IPS-18c (cell line): ENCODE measurements around the gene STARD9.

Experiments used
- H3K4me3 ChIP-seq: 2 replicates; pipeline ENCODE4 v1.7.0; 2013; ENCODE audit warnings: low read depth, mild to moderate bottlenecking, low read length, moderate library complexity; ENCODE audit not compliant: insufficient read depth
- H3K9me3 ChIP-seq: one replicate; pipeline ENCODE4 v1.6.1; 2013; ENCODE audit warnings: mild to moderate bottlenecking, low read length, moderate library complexity; ENCODE audit not compliant: control insufficient read depth, insufficient read depth

Gene STARD9

DNA sequence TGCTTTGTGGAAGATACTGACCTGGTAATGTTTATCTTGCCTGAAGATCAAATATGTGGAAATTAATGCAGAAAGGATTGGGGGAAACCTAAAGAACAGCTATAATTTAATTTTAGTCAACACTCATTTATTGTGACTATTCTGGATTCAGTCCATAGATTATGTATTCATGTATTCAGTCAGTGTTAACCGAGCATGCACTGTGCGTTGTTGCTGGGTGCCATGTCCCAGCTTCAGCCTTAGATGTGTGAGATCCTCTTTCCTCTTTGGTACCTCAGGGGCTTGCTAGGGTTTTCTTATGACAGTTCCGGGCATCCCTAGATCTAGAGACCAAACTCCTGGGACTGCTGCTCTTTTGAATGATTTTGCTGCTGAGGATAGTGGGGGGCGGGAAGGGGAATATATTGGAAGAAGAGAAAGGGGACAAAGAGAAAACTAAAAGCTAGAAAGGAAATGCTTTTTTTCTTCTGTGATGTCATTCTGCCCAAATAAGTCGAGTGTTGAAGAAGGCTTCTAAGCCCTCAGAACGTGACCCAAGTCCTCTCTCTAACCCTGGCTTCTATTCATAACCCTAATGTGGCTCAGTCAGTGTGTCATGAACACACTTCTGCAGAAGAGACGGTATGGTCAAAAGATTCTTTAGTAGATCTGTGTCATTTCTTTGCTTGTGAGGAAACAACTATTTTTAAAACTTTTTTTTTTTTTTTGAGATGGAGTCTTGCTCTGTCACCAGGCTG is 33.5 kb downstream of the STARD9 start:
- Histone ChIP-seq H3K4me3 (no peak overlapping the region), H3K9me3 (no peaks in the 10 kb centered on the region)

DNA sequence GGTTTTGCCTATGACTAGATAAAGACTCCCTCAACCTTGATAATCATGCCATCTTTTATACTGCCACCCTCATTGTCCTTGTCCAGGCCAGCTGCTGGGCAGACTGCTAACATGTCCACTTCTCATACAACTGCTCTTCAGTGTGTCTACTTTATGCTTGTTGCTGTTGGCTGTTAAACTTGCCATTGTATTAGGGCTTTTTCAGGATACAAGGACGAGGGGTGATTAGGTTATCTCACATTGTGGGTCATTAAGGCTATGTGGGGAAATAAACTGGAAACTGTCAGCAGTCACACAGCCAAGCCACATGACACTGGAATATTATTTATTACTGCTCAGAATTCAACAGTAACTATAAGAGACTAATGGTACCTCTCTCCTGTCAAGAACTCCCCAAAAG is 36.1 kb downstream of the STARD9 start:
- Histone ChIP-seq H3K9me3 (no peaks in the 10 kb centered on the region), H3K4me3 (no peak overlapping the region)

DNA sequence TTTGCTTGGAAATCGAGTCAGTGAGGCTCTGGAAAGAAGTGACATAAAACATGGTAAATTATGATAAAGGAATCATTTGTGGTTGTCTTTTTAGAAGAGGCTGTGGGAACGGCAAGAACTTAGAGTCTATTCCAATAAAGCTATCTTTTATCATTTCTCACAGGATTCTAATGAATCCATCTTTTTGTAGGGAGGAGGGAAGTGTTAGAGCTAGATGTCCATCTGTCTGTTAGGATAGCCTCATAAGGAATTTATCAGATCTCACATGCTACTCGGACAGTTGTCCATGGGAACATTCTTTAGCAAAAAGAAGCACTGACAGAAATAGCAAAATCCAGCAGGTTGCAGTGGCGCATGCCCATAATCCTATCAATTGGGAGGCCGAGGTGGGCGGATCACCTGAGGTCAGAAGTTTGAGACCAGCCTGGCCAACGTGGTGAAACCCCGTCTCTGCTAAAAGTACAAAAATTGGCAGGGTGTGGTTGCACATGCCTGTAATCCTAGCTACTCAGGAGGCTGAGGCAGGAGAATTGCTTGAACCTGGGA is 37.0 kb downstream of the STARD9 start:
- no peak overlapping the region for H3K4me3 ChIP-seq
- H3K9me3 ChIP-seq: no peaks in the 10 kb centered on the region

DNA sequence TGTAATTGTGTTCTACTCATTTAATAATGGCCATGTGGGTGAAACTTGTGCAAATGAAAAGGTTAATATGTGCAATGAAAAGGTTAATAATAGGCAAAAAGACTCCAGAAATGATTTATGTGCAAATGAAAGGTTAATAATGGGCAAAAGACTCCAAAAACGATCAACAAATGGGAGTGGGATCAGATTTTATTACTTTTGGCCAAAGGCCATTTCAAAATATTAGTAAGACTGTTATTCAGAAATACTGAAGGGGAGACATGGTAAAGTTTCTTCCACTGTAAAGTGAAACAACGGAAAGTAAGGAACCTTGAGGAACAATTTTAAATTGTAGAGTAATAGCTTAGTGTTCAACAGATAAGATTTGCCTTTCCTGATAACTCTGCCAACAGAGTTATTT is 40.7 kb downstream of the STARD9 start:
- Histone ChIP-seq H3K9me3 (no peaks in the 10 kb centered on the region), H3K4me3 (no peak overlapping the region)

DNA sequence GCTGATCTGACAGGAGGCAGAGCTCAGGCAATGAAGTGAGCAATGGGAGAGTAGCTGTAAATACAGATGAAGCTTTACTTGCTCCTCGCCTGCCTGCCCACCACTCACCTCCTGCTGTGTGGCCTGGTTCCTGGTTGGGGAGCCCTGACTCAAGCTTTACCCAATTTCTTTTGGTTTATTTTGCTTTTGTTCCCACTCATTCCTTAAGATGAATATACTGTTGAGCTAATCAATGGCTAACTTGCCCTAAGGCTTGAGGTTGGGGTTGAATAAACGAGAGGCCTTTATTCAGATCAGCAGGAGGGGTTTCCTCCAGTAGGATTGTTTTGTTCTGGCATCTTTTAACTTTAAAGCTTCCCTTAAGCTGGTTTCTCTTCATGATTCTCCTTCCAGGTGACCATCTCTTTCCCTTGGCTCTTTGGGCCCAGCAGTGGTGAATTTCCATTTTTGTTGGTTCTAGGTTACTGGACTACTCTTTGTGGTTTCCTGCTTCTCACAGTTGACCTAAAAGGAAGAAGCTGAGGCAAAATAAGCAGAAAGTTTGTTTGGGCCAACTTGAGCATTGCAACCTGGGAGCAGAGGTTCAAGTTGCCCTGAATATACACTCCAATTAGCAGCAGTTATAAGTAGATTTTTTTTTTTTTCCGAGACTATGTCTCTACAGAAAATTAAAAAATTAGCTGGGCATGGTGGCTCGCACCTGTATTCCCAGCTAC is 44.4 kb downstream of the STARD9 start:
- Histone ChIP-seq H3K9me3 (no peaks in the 10 kb centered on the region), H3K4me3 (no peak overlapping the region)

DNA sequence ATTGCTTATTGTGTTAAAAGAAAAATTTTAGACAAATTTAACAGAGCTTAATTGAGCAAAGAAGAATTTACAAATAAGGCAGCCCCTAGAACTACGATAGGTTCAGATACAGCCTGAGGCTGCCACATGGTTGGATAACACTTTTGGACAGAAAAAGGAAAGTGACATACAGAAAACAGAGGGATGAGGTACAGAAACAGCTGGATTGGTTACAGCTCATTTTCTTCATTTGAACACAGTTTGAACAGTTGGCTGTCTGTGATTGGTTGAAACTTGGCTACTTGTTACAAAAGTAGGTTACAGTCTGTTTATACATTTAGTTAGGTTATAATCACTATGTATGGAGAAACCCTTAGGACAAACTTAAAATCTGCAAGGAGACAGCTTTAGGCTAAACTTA is 46.0 kb downstream of the STARD9 start:
- Histone ChIP-seq H3K9me3 (no peaks in the 10 kb centered on the region), H3K4me3 (no peak overlapping the region)

DNA sequence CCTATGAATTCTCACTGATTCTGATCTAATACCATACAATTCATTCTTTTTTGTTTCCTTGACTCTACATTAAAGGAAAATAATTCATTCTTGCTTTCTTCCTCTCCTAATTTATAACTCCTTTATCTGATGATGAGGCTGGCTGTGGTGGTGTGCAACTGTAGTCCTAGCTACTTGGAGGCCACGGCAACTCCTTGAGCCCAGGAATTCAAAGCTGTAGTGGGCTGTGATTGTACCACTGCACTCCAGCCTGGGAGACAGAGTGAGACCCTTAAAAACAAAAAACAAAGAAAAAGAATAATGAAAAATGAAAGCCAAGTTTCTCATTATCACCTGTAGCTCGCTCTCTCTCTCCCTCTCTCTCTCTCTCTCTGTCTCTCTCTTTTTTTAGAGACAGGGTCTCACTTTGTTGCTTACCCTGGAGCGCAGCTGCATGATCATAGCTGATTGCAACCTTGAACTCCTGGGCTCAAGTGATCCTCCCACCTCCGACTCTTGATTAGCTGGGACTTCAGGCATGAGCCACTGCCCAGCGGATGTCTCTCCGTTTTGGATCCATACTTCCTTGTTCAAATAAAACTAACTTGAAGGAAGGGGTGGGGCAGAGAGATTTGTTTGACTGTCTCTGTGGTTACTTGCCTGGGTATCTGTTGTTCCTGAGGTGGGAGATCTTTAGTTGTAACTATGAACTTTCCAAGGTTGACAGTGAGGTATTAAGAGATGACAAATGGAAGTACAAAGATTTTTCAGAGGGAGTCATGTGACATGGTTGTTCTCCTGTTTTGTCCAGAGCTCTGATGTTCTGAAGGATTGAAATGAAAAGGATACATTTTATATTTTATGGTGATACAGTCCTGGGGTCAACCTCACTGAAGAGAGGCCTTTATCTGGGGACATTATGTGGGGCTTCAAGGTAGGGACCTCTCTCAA is 46.9 kb downstream of the STARD9 start:
- no peaks in the 10 kb centered on the region for H3K9me3 ChIP-seq

DNA sequence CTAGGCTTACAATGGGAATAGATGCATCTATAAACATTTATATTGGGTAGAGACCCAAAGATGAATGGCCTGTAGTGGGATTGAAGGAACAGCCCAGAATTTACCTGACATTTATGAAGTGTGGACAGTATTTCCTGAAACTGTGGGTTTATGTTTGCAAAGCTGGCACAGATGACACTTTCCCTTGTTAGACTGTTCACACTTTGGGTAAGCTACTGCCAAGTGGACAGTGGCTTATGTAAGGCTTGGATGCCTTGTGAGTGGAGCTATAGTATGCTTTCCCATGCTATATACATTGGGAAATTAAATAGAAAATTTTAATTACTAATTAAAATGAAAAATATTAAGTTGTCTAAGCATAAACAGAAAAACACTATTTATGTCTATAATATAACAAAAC is 48.5 kb downstream of the STARD9 start:
- Histone ChIP-seq H3K9me3 (no peaks in the 10 kb centered on the region), H3K4me3 (no peak overlapping the region)

More for the DNA sequence above, 46.9 kb downstream of the STARD9 start:
- H3K4me3 ChIP-seq: no peak overlapping the region

DNA sequence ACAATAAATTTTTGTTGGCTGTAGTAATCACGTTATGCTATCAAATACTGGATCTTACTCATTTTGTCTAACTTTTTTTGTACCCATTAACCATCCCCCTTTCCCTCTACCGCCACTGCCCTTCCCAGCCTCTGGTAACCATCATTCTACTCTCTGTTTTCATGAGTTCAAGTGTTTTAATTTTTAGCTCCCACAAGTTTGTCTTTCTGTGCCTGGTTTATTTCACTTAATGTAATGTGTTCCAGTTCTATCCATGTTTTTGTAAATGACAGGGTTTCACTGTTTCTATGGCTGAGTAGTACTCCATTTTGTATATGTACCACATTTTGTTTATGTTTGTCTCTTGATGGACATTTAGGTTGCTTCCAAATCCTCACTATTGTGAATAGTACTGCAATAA is 52.1 kb downstream of the STARD9 start:
- H3K4me3 ChIP-seq: no peak overlapping the region
- H3K9me3 ChIP-seq: no peaks in the 10 kb centered on the region

DNA sequence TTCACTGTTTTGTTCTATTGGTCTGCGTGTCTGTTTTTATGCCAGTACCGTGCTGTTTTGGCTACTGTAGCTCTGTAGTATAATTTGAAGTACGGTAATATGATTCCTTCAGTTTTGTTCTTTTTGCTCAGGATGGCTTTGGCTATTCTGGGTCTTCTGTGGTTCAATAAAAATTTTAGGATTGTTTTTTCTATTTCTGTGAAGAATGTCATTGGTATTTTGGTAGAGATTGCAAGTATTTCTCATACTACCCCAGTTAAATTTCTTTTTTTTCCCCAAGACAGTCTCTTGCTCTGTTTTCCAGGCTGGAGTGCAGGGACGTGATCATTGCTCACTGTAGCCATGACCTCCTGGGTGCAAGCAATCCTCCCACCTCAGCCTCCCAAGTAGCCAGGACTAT is 53.4 kb downstream of the STARD9 start:
- Histone ChIP-seq H3K9me3 (no peaks in the 10 kb centered on the region), H3K4me3 (no peak overlapping the region)

DNA sequence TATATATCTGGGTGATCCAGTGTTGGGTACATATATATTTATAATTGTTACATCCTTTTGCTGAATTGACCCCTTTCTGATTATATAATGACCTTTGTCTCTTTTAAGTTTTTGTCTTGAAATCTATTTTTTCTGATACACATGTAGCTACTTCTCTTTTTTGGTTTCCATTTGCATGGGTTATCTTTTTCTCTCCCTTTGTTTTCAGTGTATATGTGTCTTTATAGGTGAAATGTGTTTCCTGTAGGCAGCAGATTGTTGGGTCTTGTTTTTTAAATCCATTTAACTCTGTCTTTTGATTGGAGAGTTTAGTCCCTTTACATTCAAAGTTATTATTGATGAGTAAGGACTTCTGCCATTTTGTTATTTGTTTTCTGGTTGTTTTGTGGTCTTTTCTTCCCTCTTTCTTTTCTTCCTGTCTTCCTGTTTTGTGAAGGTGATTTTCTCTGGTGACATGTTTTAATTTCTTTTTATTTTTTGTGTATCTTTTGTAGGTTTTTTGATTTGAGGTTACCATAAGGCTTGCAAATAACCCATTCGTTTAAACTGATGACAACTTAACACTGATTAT is 56.8 kb downstream of the STARD9 start:
- H3K4me3 ChIP-seq: no peak overlapping the region
- H3K9me3 ChIP-seq: no peaks in the 10 kb centered on the region

DNA sequence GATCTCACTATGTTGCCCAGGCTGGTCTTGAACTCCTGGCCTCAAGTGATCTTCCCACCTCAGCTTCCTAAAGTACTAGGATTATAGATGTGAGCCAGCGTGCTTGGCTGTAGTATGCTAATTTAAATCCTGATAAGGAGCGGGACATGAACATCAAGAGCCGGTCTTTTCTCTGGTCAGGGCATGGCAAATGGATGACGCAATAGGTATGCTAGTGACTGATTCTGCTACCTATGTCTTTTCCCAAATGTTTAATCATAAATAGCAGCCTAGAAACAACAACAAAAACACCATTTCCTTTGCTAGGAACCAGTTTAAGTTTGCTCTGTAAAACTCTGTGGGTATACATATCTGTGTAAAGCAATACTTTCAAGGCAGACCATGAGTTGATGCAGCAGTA is 64.7 kb downstream of the STARD9 start:
- H3K9me3 ChIP-seq: no peaks in the 10 kb centered on the region
- H3K4me3 ChIP-seq: no peak overlapping the region

DNA sequence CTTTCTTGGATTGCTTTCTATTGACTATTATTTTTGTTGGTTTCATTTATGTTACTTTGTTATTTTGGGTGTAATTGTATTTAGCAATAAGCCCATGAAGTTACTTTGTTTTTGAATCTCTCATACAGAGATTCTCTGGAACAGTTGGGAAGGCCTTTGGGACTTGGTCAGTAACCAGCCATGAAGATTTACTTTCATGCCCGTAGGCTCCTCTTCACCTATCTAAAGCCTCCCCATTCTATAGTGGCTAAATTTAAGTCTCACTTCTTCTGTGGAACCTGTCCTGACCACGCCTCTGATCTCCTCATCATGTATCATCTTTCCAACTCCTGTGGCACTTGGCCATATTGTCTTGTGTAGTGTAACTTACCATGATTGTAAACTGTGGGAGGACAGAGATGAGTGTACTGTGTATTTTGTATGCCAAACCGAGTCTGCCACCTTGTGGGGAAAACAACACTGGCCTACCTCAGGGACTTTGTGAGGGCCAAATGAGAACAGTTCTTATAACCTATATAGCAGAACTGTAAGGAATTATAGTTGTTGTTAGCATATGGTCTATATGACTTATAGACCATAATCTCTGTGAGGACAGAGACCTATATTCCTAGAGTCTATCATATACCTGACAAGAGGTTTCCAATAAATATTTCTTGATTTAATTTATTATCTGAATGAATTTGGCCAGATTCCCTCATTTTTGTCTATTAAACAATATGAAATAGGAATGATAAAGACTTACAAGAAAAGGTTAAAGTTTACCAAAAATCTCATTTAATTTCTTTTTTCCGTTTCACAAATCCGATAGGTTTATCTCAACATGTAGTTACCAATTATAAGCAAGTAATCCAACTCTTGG is 75.0 kb downstream of the STARD9 start:
- Histone ChIP-seq H3K9me3 (no peaks in the 10 kb centered on the region), H3K4me3 (no peak overlapping the region)

DNA sequence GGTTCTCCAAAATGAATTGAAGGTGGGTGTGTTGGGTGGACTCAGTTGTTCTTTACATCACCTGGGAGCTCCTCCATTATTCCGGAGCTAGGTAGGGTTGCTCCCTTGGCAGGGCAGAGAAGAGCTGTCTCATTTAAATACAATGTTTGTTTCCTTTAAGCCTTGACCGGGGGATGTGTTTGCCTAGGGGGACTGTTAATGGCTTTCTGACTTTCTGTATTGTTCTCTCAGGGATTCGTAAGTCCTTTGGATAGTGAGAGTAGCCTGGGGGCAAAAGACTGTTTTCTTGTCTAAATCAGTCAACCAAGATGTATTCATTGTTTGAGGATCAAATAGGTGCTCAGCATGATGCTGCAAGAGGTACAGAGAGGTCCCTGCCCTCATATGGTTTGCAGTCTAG is 90.4 kb downstream of the STARD9 start:
- no peak overlapping the region for H3K4me3 ChIP-seq

DNA sequence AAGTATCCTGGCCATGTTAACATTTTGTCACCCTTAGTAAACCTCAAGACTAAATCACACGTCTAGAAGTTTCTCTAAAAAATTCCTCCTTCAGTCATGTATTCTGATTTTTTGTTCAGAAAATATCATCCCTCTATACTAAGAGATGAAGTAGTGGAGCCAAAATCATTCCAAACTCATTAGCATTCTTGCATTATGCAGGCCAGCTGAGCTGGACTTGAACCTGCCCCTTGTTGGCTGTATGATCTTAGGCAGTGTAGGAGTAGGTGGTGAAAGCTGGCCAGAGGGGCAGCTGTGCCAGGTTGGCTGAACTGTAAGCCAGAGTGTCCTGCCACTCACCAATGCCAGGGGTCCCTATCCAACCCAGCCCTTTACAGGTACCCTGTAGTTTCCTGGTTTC is 92.4 kb downstream of the STARD9 start:
- Histone ChIP-seq H3K4me3 (no peak overlapping the region), H3K9me3 (no peaks in the 10 kb centered on the region)

More for the DNA sequence above, 90.4 kb downstream of the STARD9 start:
- no peaks in the 10 kb centered on the region for H3K9me3 ChIP-seq

DNA sequence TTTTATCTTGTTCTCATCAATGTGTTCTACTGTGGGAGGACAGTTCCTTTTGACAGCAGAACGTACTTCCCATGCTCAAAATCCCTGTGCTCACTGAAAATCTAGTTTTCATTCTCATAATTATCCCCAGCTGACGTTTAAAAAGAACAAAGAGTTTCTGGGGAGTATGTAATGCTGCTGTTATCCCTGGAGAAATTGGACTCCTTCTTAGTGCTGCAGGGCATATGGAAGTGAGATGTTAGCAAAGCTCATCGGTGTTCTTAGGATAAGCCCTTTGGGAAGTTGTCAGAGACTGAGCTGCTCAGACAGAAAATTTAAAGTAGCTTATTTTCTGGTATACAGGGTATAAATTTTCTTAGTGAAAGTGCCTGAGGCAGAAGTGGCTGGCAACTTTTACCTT is 95.0 kb downstream of the STARD9 start:
- Histone ChIP-seq H3K4me3 (no peak overlapping the region), H3K9me3 (no peaks in the 10 kb centered on the region)
